HUDEP-2 (cell line): Measurements from ENCODE around the gene ZNF586.
"Not testable (repeated sequence)": the region's sequence is repeated elsewhere in the genome, so short reads cannot be mapped to it uniquely, and the experiment has no call there.

ENCODE experiments used
- DNase-seq, 76 experiments: peaks; one replicate each; lab custom pipeline; 2025; ENCODE audit not compliant: unreplicated experiment in 76 of 76; lab: John Stamatoyannopoulos, UW

ZNF586 gene

DNA sequence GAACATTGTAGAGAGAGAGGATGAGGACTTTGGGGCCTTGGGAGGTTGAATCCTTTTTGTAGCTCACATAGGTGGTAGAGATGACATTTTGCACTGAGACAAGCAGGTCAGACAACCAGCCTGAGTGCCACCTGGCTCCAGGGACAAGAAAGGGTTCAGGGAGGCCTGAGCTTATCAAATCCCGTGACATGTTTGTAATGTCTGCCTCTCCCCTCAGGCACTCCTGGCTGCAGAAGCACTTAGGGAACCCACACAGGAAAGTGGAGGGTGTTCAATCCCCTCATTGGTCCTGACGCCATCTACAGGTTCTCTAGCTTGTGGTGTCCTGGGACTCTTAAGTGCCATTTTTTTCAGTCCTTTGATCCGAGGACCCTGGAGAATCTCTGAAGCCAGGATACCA is 51.6 kb downstream of the ZNF586 start:
- not testable (repeated sequence) for DNase-seq

DNA sequence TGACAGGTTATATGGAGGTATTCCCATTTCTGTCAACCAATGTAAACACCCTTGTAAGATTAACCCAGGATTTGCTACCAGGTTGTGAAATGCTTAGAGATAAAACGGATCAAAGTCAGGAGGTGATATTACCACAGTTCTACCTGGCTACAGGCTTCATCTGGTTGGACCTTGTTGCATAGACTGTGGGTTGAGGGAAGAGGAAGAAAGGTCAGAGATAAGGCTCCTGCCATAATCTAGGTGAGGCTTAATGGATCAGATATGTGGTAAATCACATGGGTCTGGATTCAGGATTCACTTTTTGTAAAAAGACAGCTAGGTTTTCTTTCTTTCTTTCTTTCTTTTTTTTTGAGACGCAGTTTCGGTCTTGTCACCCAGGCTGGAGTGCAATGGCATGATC is 52.0 kb downstream of the ZNF586 start:
- not testable (repeated sequence) for DNase-seq

DNA sequence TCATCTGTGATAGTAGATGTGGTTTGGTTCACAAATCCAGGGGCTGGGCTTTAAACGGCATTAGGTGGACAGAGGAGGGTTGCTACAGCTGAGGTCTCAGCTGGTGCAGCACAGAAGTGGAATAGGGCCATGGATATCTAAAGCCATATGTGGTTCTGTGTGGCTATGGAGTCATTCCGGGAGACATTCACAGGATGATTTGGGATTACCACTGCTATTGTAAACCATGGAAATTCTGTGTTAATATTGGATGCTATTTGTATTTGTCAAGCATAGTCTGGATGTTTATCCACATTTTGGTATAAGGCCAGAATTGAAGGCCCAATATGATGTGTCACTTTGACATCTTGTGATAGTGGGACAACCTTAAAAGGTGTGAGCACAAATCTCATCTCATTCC is 53.7 kb downstream of the ZNF586 start:
- DNase-seq = not testable (repeated sequence)

DNA sequence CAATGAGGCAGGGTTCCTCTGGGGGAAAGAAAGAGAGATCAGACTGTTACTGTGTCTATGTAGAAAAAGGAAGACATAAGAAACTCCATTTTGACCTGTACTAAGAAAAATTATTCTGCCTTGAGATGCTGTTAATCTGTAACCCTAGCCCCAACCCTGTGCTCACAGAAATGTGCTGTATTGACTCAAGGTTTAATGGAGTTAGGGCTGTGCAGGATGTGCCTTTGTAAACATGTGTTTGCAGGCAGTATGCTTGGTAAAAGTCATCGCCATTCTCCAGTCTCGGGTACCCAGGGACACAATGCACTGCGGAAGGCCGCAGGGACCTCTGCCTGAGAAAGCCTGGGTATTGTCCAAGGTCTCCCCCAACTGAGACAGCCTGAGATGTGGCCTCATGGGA is 54.1 kb downstream of the ZNF586 start:
- not testable (repeated sequence) for DNase-seq

DNA sequence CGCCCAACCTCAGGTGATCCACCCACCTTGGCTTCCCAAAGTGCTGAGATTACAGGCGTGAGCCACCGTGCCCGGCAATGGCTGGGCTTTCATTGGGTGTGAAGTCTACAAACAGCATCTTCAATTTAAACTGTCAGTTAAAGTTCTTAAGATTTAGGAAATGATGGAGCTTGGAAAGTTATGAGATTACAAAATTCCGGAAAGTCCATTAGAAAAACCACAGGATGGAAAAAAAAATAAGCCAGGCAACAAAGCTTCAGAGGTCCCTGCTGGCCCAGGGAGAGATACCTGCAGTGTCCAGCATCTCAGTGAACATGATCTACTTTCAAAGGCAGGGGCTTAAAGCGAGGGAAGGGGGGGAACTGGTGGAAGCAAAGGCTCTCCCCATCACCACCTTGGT is 56.0 kb downstream of the ZNF586 start:
- no peak for DNase-seq

DNA sequence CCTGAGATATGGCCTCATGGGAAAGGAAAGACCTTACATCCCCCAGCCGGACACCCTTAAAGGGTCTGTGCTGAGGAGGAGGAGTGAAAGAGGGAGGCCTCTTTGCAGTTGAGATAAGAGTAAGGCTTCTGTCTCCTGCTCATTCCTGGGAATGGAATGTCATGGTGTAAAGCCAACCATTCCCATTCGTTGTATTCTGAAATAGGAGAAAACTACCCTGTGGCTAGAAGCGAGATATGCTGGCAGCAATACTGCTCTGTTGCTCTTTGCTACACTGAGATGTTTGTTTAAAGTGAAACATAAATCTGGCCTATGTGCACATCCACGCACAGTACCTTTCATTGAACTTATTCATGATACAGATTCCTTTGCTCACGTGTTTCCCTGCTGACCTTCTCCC is 59.8 kb downstream of the ZNF586 start:
- no peak for DNase-seq

DNA sequence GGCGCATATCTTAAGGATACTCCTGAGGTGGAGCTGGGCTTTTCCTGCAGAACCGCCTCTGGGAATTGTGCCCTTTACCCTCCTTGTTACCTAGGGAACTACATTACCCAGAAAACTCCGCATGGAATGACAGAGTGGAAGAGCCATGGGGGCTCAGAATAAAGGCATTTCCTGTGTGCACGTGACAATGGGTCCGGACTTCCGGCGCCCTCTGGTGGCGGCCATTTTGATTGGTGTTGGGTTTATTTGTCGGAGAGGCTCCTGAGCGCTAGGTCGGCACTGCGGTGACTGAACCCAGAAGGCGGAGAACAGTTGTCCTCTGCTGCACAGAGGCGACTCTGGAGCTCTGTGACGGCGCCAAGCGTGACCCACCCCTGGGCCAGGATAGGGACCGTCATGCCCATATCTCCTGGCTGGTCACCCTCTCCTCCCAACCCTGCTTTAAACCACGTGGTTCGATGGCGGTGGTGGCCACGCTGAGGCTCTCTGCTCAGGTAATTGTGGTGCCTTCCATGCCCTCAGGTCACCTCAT is 60.7 kb downstream of the ZNF586 start, which contains the start of gene ZNF587B:
ZNF587B (plus strand) TSS at position 229 of the 532 bp plus-strand sequence; CDS start at position 459, 230 bp downstream.
- DNase-seq = peak in 33 of 76 experiments; percentile 4 to 58 (median 24)
